ENCODE measurements around the gene LDB2. TPM values are rescaled to one million over a fixed set of nuclear protein-coding genes. Genes with fewer than 3 reads are reported as not detected.

Gene LDB2
- polyA plus RNA-seq, 2 of the 4 experiments (the other 2 are of a cell fraction) = not detected

DNA sequence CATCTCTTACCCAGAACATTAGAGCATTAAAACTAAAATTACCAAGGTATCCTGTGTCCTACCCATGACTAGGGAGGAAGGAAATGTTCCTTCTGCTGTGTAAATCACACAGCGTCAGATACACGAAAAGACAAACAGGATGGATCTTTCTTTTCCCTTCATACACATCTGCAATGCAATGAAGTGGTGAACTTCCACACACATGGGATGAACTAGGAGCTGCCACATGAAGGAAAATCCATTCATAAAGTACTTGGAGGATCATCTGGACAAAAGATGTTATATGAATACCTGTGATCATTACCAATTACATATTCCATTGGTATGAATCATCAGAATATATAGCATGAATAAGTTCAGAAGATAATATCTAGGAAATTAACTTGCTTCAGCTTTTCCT lies 46.2 kb downstream of the LDB2 start:
- 0% methylated on average over 2 of the region's 2 CpGs for WGBS (ENCODE audit: missing lambda C conversion rate)
- Histone ChIP-seq H3K4me1 (no peaks in the 10 kb centered on the region), H3K4me2 (no peak overlapping the region), H3K4me3 (no peak overlapping the region), H3K27ac (no peak overlapping the region), H3K9me3 (no peaks in the 10 kb centered on the region)
- TF ChIP-seq EP300 (IDR thresholded peaks at IDR 0.05) = no peak
- TF ChIP-seq, protein P1, sequence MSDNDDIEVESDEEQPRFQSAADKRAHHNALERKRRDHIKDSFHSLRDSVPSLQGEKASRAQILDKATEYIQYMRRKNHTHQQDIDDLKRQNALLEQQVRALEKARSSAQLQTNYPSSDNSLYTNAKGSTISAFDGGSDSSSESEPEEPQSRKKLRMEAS (IDR thresholded peaks at IDR 0.05) = no peak
- no peak for TF ChIP-seq FOXS1 (CRISPR knock-in tag; IDR thresholded peaks at IDR 0.05)
- no peak for TF ChIP-seq PHF8 (IDR thresholded peaks at IDR 0.05; ENCODE audit: borderline replicate concordance, low read depth)
- no peak for TF ChIP-seq CHD2 (IDR thresholded peaks at IDR 0.05; ENCODE audit: low read length, partially characterized antibody)
- no peak for TF ChIP-seq CHD4 (IDR thresholded peaks at IDR 0.05; ENCODE audit: borderline replicate concordance)
- no peak for TF ChIP-seq FOSL2 (IDR thresholded peaks at IDR 0.05)
- TF ChIP-seq FOSL2 (CRISPR knock-in tag; IDR thresholded peaks at IDR 0.05) = no peak
- ATAC-seq (no peak), DNase-seq (ENCODE audit: low read depth in 1 of 2, low spot score in 1 of 2) (no peak), FAIRE-seq (no peak)
- ChIA-PET POLR2A (no interaction called here), CTCF (no interaction called here)

DNA sequence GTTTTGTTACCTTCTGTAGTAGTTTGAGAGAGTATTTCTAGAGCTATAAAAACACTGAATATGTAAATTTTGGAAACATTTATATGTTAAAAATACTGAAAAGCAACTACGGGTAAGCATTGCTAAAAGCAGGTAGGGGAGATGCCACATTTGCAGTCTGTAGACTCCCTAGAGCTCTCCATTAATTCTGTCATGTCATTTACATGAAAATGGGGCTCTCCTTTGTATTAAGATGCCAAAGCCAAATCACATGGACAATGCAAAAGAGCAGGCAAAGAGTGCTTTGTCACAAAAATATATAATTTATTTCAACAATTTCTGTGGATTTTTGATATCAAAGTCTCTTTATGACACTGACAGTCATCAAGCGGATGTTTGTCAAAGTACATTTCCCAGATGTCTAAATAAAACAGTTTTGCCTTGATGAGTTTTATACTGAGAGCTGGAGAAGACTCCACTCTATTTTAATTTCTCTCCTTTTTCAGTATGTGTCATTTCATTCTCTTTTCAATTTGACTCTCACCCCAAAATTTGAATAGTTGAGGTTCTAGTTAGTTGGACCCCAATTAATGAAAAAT lies 51.8 kb downstream of the LDB2 start:
- ATAC-seq (no peak), FAIRE-seq (no peak), DNase-seq (ENCODE audit: low read depth in 1 of 2, low spot score in 1 of 2) (no peak)
- Histone ChIP-seq H3K9me3 (no peaks in the 10 kb centered on the region), H3K27ac (no peak overlapping the region), H3K4me1 (no peaks in the 10 kb centered on the region), H3K4me2 (no peak overlapping the region), H3K4me3 (no peak overlapping the region)
- POLR2A ChIA-PET = no interaction called here
- 7% methylated on average over 2 of the region's 2 CpGs for WGBS (ENCODE audit: missing lambda C conversion rate)
- CTCF ChIA-PET = no interaction called here
- TF ChIP-seq TP53 (CRISPR knock-in tag; IDR thresholded peaks at IDR 0.05) = no peak
- TF ChIP-seq, protein P2, sequence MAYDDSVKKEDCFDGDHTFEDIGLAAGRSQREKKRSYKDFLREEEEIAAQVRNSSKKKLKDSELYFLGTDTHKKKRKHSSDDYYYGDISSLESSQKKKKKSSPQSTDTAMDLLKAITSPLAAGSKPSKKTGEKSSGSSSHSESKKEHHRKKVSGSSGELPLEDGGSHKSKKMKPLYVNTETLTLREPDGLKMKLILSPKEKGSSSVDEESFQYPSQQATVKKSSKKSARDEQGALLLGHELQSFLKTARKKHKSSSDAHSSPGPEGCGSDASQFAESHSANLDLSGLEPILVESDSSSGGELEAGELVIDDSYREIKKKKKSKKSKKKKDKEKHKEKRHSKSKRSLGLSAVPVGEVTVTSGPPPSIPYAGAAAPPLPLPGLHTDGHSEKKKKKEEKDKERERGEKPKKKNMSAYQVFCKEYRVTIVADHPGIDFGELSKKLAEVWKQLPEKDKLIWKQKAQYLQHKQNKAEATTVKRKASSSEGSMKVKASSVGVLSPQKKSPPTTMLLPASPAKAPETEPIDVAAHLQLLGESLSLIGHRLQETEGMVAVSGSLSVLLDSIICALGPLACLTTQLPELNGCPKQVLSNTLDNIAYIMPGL (CRISPR knock-in tag; IDR thresholded peaks at IDR 0.05; ENCODE audit: borderline replicate concordance) = no peak
- TF ChIP-seq EHF (CRISPR knock-in tag; IDR thresholded peaks at IDR 0.05) = no peak
- TF ChIP-seq HOXB13 (CRISPR knock-in tag; IDR thresholded peaks at IDR 0.05; ENCODE audit: low read depth) = no peak
- no peak for TF ChIP-seq KDM1A (IDR thresholded peaks at IDR 0.05; ENCODE audit: low read depth)
- TF ChIP-seq FOSL2 (IDR thresholded peaks at IDR 0.05) = no peak
- TF ChIP-seq FOSL2 (CRISPR knock-in tag; IDR thresholded peaks at IDR 0.05) = no peak
- TF ChIP-seq SREBF2 (IDR thresholded peaks at IDR 0.05) = no peak
- no peak for TF ChIP-seq JUNB (IDR thresholded peaks at IDR 0.05)
- no peak for TF ChIP-seq RAD21 (conservative IDR thresholded peaks at IDR 0.05 in 1 of 2, IDR thresholded peaks at IDR 0.05 in 1 of 2)
- no peak for TF ChIP-seq ZNF302 (CRISPR knock-in tag; IDR thresholded peaks at IDR 0.05)

GRCh38 chr4:16844816-16845586 lies 53.4 kb downstream of the LDB2 start:
- DNase-seq (ENCODE audit: low read depth in 1 of 2, low spot score in 1 of 2) (no peak), ATAC-seq (no peak), FAIRE-seq (no peak)
- WGBS (ENCODE audit: missing lambda C conversion rate) = 5% methylated on average over 6 of the region's 6 CpGs
- POLR2A ChIA-PET = no interaction called here
- TF ChIP-seq JUN (IDR thresholded peaks at IDR 0.05) (no peak), CHD2 (IDR thresholded peaks at IDR 0.05; ENCODE audit: low read length, partially characterized antibody) (no peak), POLR2A (IDR thresholded peaks at IDR 0.05; ENCODE audit: low read length) (no peak), HDAC2 (IDR thresholded peaks at IDR 0.05) (no peak), TFCP2L1 (CRISPR knock-in tag; IDR thresholded peaks at IDR 0.05) (no peak), HOXB13 (CRISPR knock-in tag; IDR thresholded peaks at IDR 0.05; ENCODE audit: low read depth) (no peak), RNF2 (IDR thresholded peaks at IDR 0.05; ENCODE audit: borderline replicate concordance, low read depth) (no peak), RAD21 (conservative IDR thresholded peaks at IDR 0.05 in 1 of 2, IDR thresholded peaks at IDR 0.05 in 1 of 2) (no peak), CBX8 (IDR thresholded peaks at IDR 0.05) (no peak), HOXB5 (CRISPR knock-in tag; IDR thresholded peaks at IDR 0.05) (no peak), CHD4 (IDR thresholded peaks at IDR 0.05; ENCODE audit: borderline replicate concordance) (no peak)
- TF ChIP-seq, protein P3, sequence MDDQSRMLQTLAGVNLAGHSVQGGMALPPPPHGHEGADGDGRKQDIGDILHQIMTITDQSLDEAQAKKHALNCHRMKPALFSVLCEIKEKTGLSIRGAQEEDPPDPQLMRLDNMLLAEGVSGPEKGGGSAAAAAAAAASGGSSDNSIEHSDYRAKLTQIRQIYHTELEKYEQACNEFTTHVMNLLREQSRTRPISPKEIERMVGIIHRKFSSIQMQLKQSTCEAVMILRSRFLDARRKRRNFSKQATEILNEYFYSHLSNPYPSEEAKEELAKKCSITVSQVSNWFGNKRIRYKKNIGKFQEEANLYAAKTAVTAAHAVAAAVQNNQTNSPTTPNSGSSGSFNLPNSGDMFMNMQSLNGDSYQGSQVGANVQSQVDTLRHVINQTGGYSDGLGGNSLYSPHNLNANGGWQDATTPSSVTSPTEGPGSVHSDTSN (IDR thresholded peaks at IDR 0.05) = no peak
- no peak overlapping the region for H3K27ac ChIP-seq
- CTCF ChIA-PET = no interaction called here
- no peak overlapping the region for H3K4me2 ChIP-seq
- no peaks in the 10 kb centered on the region for H3K4me1 ChIP-seq
- H3K9me3 ChIP-seq = no peaks in the 10 kb centered on the region
- H3K4me3 ChIP-seq = no peak overlapping the region

All from A549 (cell line).